ENCODE data around the gene TEX9. TPM values are rescaled to one million over a fixed set of nuclear protein-coding genes. Genes with fewer than 3 reads are reported as not detected.

TEX9 gene
- total RNA-seq, 1 donor from 2014 or later = 3.7 TPM

DNA sequence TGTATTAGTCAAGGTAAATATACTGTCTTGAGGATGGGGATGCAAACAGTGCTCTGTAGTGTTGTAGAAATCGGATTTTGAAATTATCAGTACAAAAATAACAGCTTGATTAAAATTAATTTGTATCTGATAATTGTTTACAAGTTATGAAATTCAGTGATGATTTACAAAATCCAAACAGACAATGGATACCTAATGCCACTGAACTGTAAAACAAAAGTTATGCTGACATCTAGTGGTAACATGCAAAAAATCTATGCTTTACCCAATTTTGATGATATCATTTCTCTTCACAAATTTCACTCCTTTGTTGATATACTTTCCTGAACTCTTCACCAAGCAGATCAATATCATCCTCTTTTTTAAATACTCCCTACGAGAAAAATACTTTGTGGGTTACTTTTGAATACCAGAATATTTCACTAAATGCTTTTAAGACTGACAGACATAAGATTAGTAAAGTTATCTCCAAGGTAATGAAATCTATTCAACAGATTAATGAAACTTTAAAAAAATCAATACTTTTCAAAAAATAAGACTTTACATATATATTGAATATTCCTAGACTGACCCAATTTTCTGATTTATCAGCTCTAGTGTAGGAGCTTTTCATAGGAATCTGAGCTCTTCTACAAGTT, 63.7 kb downstream of the TEX9 start:
- Histone ChIP-seq H3K9me3 (ENCODE audit: control insufficient read depth in 3 of 3, low read length in 3 of 3) (no peaks in the 10 kb centered on the region), H3K9ac (ENCODE audit: low read depth in 1 of 3, low read length in 3 of 3) (no peak overlapping the region), H3K27ac (ENCODE audit: low read depth, low read length) (no peak overlapping the region), H3K4me3 (ENCODE audit: low read length in 3 of 3) (no peak overlapping the region), H3K4me1 (ENCODE audit: control insufficient read depth in 3 of 3, insufficient read depth in 3 of 3, low read length in 3 of 3) (no peaks in the 10 kb centered on the region), H3K27me3 (ENCODE audit: control insufficient read depth in 3 of 3, insufficient read depth in 3 of 3, low read length in 3 of 3) (no peaks in the 10 kb centered on the region), H3K36me3 (ENCODE audit: control insufficient read depth in 3 of 3, insufficient read depth in 3 of 3, low read length in 3 of 3) (peaks cover 0 to 2% (median 0%) of the 10 kb centered on the region in 3 donors)

DNA sequence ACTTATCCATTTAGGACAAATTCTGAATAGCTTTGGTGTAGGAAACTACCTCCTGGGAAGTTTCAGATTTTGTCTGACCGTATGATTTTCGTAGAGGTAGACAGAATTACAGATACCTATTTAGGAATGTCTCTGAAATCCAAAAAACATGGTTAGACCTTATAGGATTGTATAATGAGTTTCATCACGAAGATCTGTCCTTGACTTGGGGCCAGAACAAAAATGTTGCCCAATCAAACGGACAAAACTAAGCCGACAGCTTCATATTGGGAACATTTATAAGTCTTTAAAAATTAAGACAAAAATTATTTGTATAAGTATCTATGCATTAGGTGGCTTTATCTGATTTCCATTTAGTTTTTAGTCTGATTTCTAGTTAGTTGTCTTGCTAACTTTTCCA, 67.1 kb downstream of the TEX9 start:
- no peak overlapping the region for H3K4me3 ChIP-seq (ENCODE audit: low read length in 3 of 3)
- no peaks in the 10 kb centered on the region for H3K4me1 ChIP-seq (ENCODE audit: control insufficient read depth in 3 of 3, insufficient read depth in 3 of 3, low read length in 3 of 3)
- H3K9ac ChIP-seq (ENCODE audit: low read depth in 1 of 3, low read length in 3 of 3) = no peak overlapping the region
- no peak overlapping the region for H3K27ac ChIP-seq (ENCODE audit: low read depth, low read length)
- H3K27me3 ChIP-seq (ENCODE audit: control insufficient read depth in 3 of 3, insufficient read depth in 3 of 3, low read length in 3 of 3) = no peaks in the 10 kb centered on the region
- no peaks in the 10 kb centered on the region for H3K9me3 ChIP-seq (ENCODE audit: control insufficient read depth in 3 of 3, low read length in 3 of 3)
- no peaks in the 10 kb centered on the region for H3K36me3 ChIP-seq (ENCODE audit: control insufficient read depth in 3 of 3, insufficient read depth in 3 of 3, low read length in 3 of 3)

GRCh38 chr15:56440214-56440770, 75.1 kb downstream of the TEX9 start:
- Histone ChIP-seq H3K9me3 (ENCODE audit: control insufficient read depth in 3 of 3, low read length in 3 of 3) (no peaks in the 10 kb centered on the region), H3K36me3 (ENCODE audit: control insufficient read depth in 3 of 3, insufficient read depth in 3 of 3, low read length in 3 of 3) (peaks cover 0 to 3% (median 0%) of the 10 kb centered on the region in 3 donors), H3K4me1 (ENCODE audit: control insufficient read depth in 3 of 3, insufficient read depth in 3 of 3, low read length in 3 of 3) (no peaks in the 10 kb centered on the region), H3K27ac (ENCODE audit: low read depth, low read length) (no peak overlapping the region), H3K27me3 (ENCODE audit: control insufficient read depth in 3 of 3, insufficient read depth in 3 of 3, low read length in 3 of 3) (no peaks in the 10 kb centered on the region), H3K9ac (ENCODE audit: low read depth in 1 of 3, low read length in 3 of 3) (no peak overlapping the region), H3K4me3 (ENCODE audit: low read length in 3 of 3) (no peak overlapping the region)

DNA sequence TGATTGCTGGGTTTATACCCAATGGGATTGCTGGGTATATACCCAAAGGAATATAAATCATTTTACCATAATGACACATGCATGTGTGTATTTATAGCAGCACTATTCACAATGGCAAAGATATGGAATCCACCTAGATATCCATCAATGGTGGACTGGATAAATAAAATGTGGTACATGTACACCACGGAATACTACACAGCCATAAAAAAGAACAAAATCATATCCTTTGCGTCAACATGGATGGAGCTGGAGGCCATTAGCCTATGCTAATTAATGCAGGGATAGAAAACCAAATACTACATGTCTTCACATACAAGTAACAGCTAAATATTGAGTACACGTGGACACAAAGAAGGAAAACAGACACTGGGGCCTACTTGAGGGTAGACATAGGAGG, 77.1 kb downstream of the TEX9 start:
- no peak overlapping the region for H3K4me3 ChIP-seq (ENCODE audit: low read length in 3 of 3)
- no peaks in the 10 kb centered on the region for H3K27me3 ChIP-seq (ENCODE audit: control insufficient read depth in 3 of 3, insufficient read depth in 3 of 3, low read length in 3 of 3)
- H3K4me1 ChIP-seq (ENCODE audit: control insufficient read depth in 3 of 3, insufficient read depth in 3 of 3, low read length in 3 of 3) = no peaks in the 10 kb centered on the region
- H3K9ac ChIP-seq (ENCODE audit: low read depth in 1 of 3, low read length in 3 of 3) = no peak overlapping the region
- peaks cover 0 to 3% (median 0%) of the 10 kb centered on the region in 3 donors for H3K36me3 ChIP-seq (ENCODE audit: control insufficient read depth in 3 of 3, insufficient read depth in 3 of 3, low read length in 3 of 3)
- H3K27ac ChIP-seq (ENCODE audit: low read depth, low read length) = no peak overlapping the region
- H3K9me3 ChIP-seq (ENCODE audit: control insufficient read depth in 3 of 3, low read length in 3 of 3) = no peaks in the 10 kb centered on the region

DNA sequence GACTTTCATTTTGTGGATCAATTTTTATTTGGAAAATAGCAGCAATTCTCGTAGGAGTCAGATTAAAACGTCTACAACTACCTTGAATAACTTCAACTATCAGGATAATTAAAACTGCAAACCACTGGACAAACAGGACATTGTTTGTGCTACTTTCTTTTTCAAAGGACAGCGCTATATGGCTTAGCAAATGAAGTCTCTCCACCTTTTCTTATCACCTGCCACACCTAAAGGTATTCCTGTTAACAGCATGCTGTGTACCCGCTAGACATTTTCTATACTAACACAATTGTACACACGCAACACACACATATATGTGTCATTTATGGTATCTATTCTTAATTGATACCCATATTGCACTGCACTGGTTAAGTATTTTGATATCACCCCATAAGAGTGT, 80.5 kb downstream of the TEX9 start:
- H3K9ac ChIP-seq (ENCODE audit: low read depth in 1 of 3, low read length in 3 of 3) = no peak overlapping the region
- no peak overlapping the region for H3K27ac ChIP-seq (ENCODE audit: low read depth, low read length)
- H3K36me3 ChIP-seq (ENCODE audit: control insufficient read depth in 3 of 3, insufficient read depth in 3 of 3, low read length in 3 of 3) = peaks cover 0 to 3% (median 0%) of the 10 kb centered on the region in 3 donors
- H3K4me3 ChIP-seq (ENCODE audit: low read length in 3 of 3) = no peak overlapping the region
- H3K4me1 ChIP-seq (ENCODE audit: control insufficient read depth in 3 of 3, insufficient read depth in 3 of 3, low read length in 3 of 3) = no peaks in the 10 kb centered on the region
- H3K27me3 ChIP-seq (ENCODE audit: control insufficient read depth in 3 of 3, insufficient read depth in 3 of 3, low read length in 3 of 3) = no peaks in the 10 kb centered on the region
- no peaks in the 10 kb centered on the region for H3K9me3 ChIP-seq (ENCODE audit: control insufficient read depth in 3 of 3, low read length in 3 of 3)

- Histone ChIP-seq H3K9me3 (ENCODE audit: control insufficient read depth in 3 of 3, low read length in 3 of 3) (no peaks in the 10 kb centered on the region), H3K36me3 (ENCODE audit: control insufficient read depth in 3 of 3, insufficient read depth in 3 of 3, low read length in 3 of 3) (no peaks in the 10 kb centered on the region), H3K9ac (ENCODE audit: low read depth in 1 of 3, low read length in 3 of 3) (no peak overlapping the region), H3K27me3 (ENCODE audit: control insufficient read depth in 3 of 3, insufficient read depth in 3 of 3, low read length in 3 of 3) (no peaks in the 10 kb centered on the region), H3K4me3 (ENCODE audit: low read length in 3 of 3) (no peak overlapping the region), H3K27ac (ENCODE audit: low read depth, low read length) (no peak overlapping the region), H3K4me1 (ENCODE audit: control insufficient read depth in 3 of 3, insufficient read depth in 3 of 3, low read length in 3 of 3) (no peaks in the 10 kb centered on the region)
Measured at GRCh38 chr15:56454836-56455235, 89.6 kb downstream of the TEX9 start.

DNA sequence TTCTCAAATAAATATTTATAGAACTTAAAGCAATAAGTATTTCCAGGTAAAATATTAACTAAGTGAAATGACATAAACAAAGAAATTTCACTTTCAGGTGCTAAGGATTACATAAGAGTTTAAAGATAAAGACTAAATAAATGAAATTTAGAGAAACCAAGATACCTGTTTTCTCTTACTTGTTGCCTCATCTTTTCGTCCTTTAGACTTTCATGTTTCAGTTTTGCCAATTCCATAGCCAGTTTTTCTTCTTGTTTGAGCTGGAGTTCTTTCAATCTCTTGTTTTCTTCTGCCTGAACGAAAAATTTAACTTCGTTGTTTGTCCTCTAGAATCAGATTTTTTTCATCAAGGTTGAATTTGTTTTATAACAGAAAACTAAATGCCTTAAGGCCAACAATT, 91.0 kb downstream of the TEX9 start:
- no peak overlapping the region for H3K9ac ChIP-seq (ENCODE audit: low read depth in 1 of 3, low read length in 3 of 3)
- H3K4me3 ChIP-seq (ENCODE audit: low read length in 3 of 3) = no peak overlapping the region
- no peaks in the 10 kb centered on the region for H3K9me3 ChIP-seq (ENCODE audit: control insufficient read depth in 3 of 3, low read length in 3 of 3)
- H3K4me1 ChIP-seq (ENCODE audit: control insufficient read depth in 3 of 3, insufficient read depth in 3 of 3, low read length in 3 of 3) = no peaks in the 10 kb centered on the region
- no peaks in the 10 kb centered on the region for H3K36me3 ChIP-seq (ENCODE audit: control insufficient read depth in 3 of 3, insufficient read depth in 3 of 3, low read length in 3 of 3)
- H3K27ac ChIP-seq (ENCODE audit: low read depth, low read length) = no peak overlapping the region
- no peaks in the 10 kb centered on the region for H3K27me3 ChIP-seq (ENCODE audit: control insufficient read depth in 3 of 3, insufficient read depth in 3 of 3, low read length in 3 of 3)

DNA sequence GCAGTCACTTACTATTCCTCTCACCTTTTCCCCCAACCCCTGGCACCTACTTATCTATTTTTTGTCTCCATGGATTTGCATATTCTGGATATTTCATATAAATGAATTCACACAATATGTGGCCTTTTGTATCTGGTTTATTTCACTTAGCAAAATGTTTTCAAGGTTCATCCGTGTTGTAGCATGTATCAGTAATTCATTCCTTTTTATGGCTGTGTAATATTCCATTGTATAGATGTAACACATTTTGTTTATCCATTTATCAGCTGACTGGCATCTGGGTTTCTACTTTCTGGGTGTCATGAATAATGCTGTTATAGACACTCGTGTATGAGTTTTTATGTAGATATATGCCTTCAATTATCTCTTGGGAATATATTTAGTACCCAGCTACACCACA, 93.9 kb downstream of the TEX9 start:
- no peak overlapping the region for H3K9ac ChIP-seq (ENCODE audit: low read depth in 1 of 3, low read length in 3 of 3)
- H3K4me3 ChIP-seq (ENCODE audit: low read length in 3 of 3) = no peak overlapping the region
- H3K9me3 ChIP-seq (ENCODE audit: control insufficient read depth in 3 of 3, low read length in 3 of 3) = no peaks in the 10 kb centered on the region
- H3K27me3 ChIP-seq (ENCODE audit: control insufficient read depth in 3 of 3, insufficient read depth in 3 of 3, low read length in 3 of 3) = no peaks in the 10 kb centered on the region
- H3K36me3 ChIP-seq (ENCODE audit: control insufficient read depth in 3 of 3, insufficient read depth in 3 of 3, low read length in 3 of 3) = no peaks in the 10 kb centered on the region
- H3K4me1 ChIP-seq (ENCODE audit: control insufficient read depth in 3 of 3, insufficient read depth in 3 of 3, low read length in 3 of 3) = no peaks in the 10 kb centered on the region
- H3K27ac ChIP-seq (ENCODE audit: low read depth, low read length) = no peak overlapping the region

GRCh38 chr15:56460071-56460470, 94.8 kb downstream of the TEX9 start:
- no peaks in the 10 kb centered on the region for H3K36me3 ChIP-seq (ENCODE audit: control insufficient read depth in 3 of 3, insufficient read depth in 3 of 3, low read length in 3 of 3)
- H3K9me3 ChIP-seq (ENCODE audit: control insufficient read depth in 3 of 3, low read length in 3 of 3) = no peaks in the 10 kb centered on the region
- H3K4me1 ChIP-seq (ENCODE audit: control insufficient read depth in 3 of 3, insufficient read depth in 3 of 3, low read length in 3 of 3) = peaks cover under 1 to 5% (median under 1%) of the 10 kb centered on the region in 3 donors
- no peak overlapping the region for H3K4me3 ChIP-seq (ENCODE audit: low read length in 3 of 3)
- no peak overlapping the region for H3K27ac ChIP-seq (ENCODE audit: low read depth, low read length)
- no peak overlapping the region for H3K9ac ChIP-seq (ENCODE audit: low read depth in 1 of 3, low read length in 3 of 3)
- no peaks in the 10 kb centered on the region for H3K27me3 ChIP-seq (ENCODE audit: control insufficient read depth in 3 of 3, insufficient read depth in 3 of 3, low read length in 3 of 3)

- H3K9me3 ChIP-seq (ENCODE audit: control insufficient read depth in 3 of 3, low read length in 3 of 3) = no peaks in the 10 kb centered on the region
Measured at GRCh38 chr15:56460947-56461346, 95.7 kb downstream of the TEX9 start.

More at GRCh38 chr15:56460947-56461346, 95.7 kb downstream of the TEX9 start:
- H3K27ac ChIP-seq (ENCODE audit: low read depth, low read length) = no peak overlapping the region
- no peak overlapping the region for H3K4me3 ChIP-seq (ENCODE audit: low read length in 3 of 3)
- no peak overlapping the region for H3K9ac ChIP-seq (ENCODE audit: low read depth in 1 of 3, low read length in 3 of 3)
- H3K4me1 ChIP-seq (ENCODE audit: control insufficient read depth in 3 of 3, insufficient read depth in 3 of 3, low read length in 3 of 3) = peaks cover 3 to 8% (median 3%) of the 10 kb centered on the region in 3 donors
- no peaks in the 10 kb centered on the region for H3K27me3 ChIP-seq (ENCODE audit: control insufficient read depth in 3 of 3, insufficient read depth in 3 of 3, low read length in 3 of 3)
- no peaks in the 10 kb centered on the region for H3K36me3 ChIP-seq (ENCODE audit: control insufficient read depth in 3 of 3, insufficient read depth in 3 of 3, low read length in 3 of 3)
